ENCODE results near the gene ZNF740. TPM values are rescaled to one million over a fixed set of nuclear protein-coding genes. Genes with fewer than 3 reads are reported as not detected.

The ZNF740 gene
- total and polyA plus RNA-seq, 2 of the 8 experiments (the other 6 are each of a cell fraction or from before 2014, with no cell fraction given): 8.2 to 40.0 TPM

GRCh38 chr12:53160000-53160399, 20.5 kb upstream of the ZNF740 start:
- no peak overlapping the region for H3K14ac ChIP-seq (ENCODE audit: insufficient read length)
- H2AFZ ChIP-seq (ENCODE audit: low read length): no peak overlapping the region
- H4K91ac ChIP-seq (replicated peaks; ENCODE audit: insufficient read length, low read length): no peak overlapping the region
- WGBS, 2 experiments (ENCODE audit: extremely low coverage in 1 of 2, insufficient coverage in 1 of 2, insufficient read length in 1 of 2, insufficient replicate concordance in 2 of 2, low coverage in 1 of 2, low lambda C conversion rate in 2 of 2, missing lambda C conversion rate in 1 of 2): 77% methylated on average over 10 of the region's 16 CpGs; no CpG with 5 or more reads in 1 of the 2 experiments
- no peak overlapping the region for H2AK5ac ChIP-seq (ENCODE audit: low read depth, low read length)
- DNase-seq (ENCODE audit: low read depth in 1 of 2, low spot score in 2 of 2): no peak
- H3K23me2 ChIP-seq (ENCODE audit: low read depth, low read length): no peaks in the 10 kb centered on the region
- no peaks in the 10 kb centered on the region for H3K79me1 ChIP-seq (ENCODE audit: low read depth, low read length)
- H3K4me2 ChIP-seq (ENCODE audit: insufficient read depth in 1 of 2, low read depth in 2 of 2, low read length in 2 of 2): peak overlapping the region; percentile 3 to 54; a peak in 3 of 4 replicates
- H2BK120ac ChIP-seq (replicated peaks; ENCODE audit: low read depth, low read length): no peak overlapping the region
- peak overlapping the region; percentile 16; the same call in 1 of the 2 replicates for H2BK5ac ChIP-seq (ENCODE audit: low read depth, low read length)
- no peaks in the 10 kb centered on the region for H3K79me2 ChIP-seq (ENCODE audit: control insufficient read depth in 1 of 2, insufficient read depth in 2 of 2, low read length in 2 of 2)
- no peak overlapping the region for H3K18ac ChIP-seq (ENCODE audit: extremely low read depth, low read length)
- ChIA-PET CTCF (ENCODE audit: partially characterized antibody) (interaction anchor here (0.6 to 8.2 kb wide), 61 partner anchors 9 to 1253 kb away, joined by 3 to 101 read pairs (median 6); partner anchors contain the start of genes AAAS, CSAD, ESPL1 and IGFBP6), POLR2A (ENCODE audit: partially characterized antibody) (interaction anchor here (1.0 to 3.9 kb wide), 13 partner anchors 9 to 161 kb away, joined by 3 to 18 read pairs (median 4); partner anchors contain the start of genes CSAD and ZNF740)
- H2BK12ac ChIP-seq (ENCODE audit: low read depth, low read length): no peak overlapping the region
- H2BK20ac ChIP-seq (ENCODE audit: low read length): no peak overlapping the region
- H4K20me1 ChIP-seq (replicated peaks in 1 of 2; ENCODE audit: control insufficient read depth in 1 of 2, insufficient read depth in 2 of 2, low read length in 2 of 2): no peaks in the 10 kb centered on the region
- no peak overlapping the region for H4K8ac ChIP-seq (ENCODE audit: extremely low read depth, insufficient read depth, low read length)
- H3K23ac ChIP-seq (ENCODE audit: insufficient read length): no peak overlapping the region
- H3K4ac ChIP-seq (replicated peaks; ENCODE audit: insufficient read length, low read depth, low read length): no peak overlapping the region
- no peaks in the 10 kb centered on the region for H3K36me3 ChIP-seq (ENCODE audit: control insufficient read depth in 2 of 4, insufficient read depth in 4 of 4, low read length in 3 of 4)
- no peak overlapping the region for H3K56ac ChIP-seq (replicated peaks; ENCODE audit: insufficient read length, low read depth, low read length)
- FAIRE-seq: no peak
- H3K27ac ChIP-seq (ENCODE audit: low read depth, low read length): no peak overlapping the region
- H3K9me3 ChIP-seq (ENCODE audit: insufficient read depth in 2 of 2, low read depth in 1 of 2, low read length in 1 of 2): no peaks in the 10 kb centered on the region
- H3K27me3 ChIP-seq (replicated peaks in 1 of 4; ENCODE audit: control insufficient read depth in 3 of 4, extremely low read depth in 1 of 4, insufficient read depth in 3 of 4, low read length in 3 of 4): peaks cover 0 to 13% (median 7%) of the 10 kb centered on the region in 4 experiments; a peak in 5 of 7 replicates
- H3K4me3 ChIP-seq (ENCODE audit: extremely low read depth in 1 of 4, insufficient read depth in 2 of 4, low read depth in 3 of 4, low read length in 4 of 4): peak overlapping the region in 1 of 4 experiments; percentile 45; a peak in 2 of 8 replicates
- H3K9ac ChIP-seq (replicated peaks in 1 of 4; ENCODE audit: extremely low read depth in 1 of 4, low read depth in 3 of 4, low read length in 3 of 4): no peak overlapping the region
- H3K4me1 ChIP-seq (replicated peaks in 1 of 4; ENCODE audit: control insufficient read depth in 3 of 4, insufficient read depth in 4 of 4, low read length in 3 of 4): peaks cover 0 to 3% (median 1%) of the 10 kb centered on the region in 4 experiments; a peak in 2 of 7 replicates
- no peak overlapping the region for H4K5ac ChIP-seq (ENCODE audit: insufficient read length, low read depth, low read length)
- H2BK15ac ChIP-seq (ENCODE audit: low read length): no peak overlapping the region
- TF ChIP-seq, protein P1, sequence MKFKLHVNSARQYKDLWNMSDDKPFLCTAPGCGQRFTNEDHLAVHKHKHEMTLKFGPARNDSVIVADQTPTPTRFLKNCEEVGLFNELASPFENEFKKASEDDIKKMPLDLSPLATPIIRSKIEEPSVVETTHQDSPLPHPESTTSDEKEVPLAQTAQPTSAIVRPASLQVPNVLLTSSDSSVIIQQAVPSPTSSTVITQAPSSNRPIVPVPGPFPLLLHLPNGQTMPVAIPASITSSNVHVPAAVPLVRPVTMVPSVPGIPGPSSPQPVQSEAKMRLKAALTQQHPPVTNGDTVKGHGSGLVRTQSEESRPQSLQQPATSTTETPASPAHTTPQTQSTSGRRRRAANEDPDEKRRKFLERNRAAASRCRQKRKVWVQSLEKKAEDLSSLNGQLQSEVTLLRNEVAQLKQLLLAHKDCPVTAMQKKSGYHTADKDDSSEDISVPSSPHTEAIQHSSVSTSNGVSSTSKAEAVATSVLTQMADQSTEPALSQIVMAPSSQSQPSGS (IDR thresholded peaks at IDR 0.05; ENCODE audit: low read length): no peak
- TF ChIP-seq EGR1 (IDR thresholded peaks at IDR 0.05; ENCODE audit: borderline replicate concordance, low read depth, low read length): peak; percentile 46; the same call in 1 of the 2 replicates
